SK-N-MC (cell line): ENCODE results near the gene JPH3.

ENCODE experiments used
- DNase-seq: peaks from one replicate; pipeline ENCODE4 v3.0.0-alpha.2; 2011; ENCODE audit warnings: low read depth, low spot score
- H3K27ac ChIP-seq: fragments of 200-600 bp; sonication (generic); 2 replicates; pipeline ENCODE4 v1.5.1; 2016; ENCODE audit warnings: mixed run types
- H3K36me3 ChIP-seq: fragments of 200-600 bp; sonication (generic); 2 replicates; pipeline ENCODE4 v1.6.1; 2017; ENCODE audit warnings: antibody characterized with exemption, low read length, mixed read lengths; ENCODE audit not compliant: insufficient read depth
- H3K4me3 ChIP-seq: fragments of 200-600 bp; sonication (generic); 2 replicates; pipeline ENCODE4 v1.5.1; 2016
- H3K9ac ChIP-seq: fragments of 200-600 bp; sonication (generic); 2 replicates; pipeline ENCODE4 v1.8.0; 2017; ENCODE audit warnings: mixed run types, mixed read lengths; ENCODE audit not compliant: insufficient read length
- H3K9me3 ChIP-seq: fragments of 200-600 bp; sonication (generic); 2 replicates; pipeline ENCODE4 v1.6.1; 2017; ENCODE audit warnings: low read depth, mild to moderate bottlenecking, antibody characterized with exemption, low read length, moderate library complexity, mixed read lengths
- EZH2 ChIP-seq: fragments of 200-600 bp; sonication (generic); IDR thresholded peaks from one replicate; pipeline ENCODE4 v1.6.1; 2017; ENCODE audit warnings: antibody characterized with exemption
- FOXP2 ChIP-seq: optimal IDR thresholded peaks from 2 replicates; pipeline ENCODE3; 2011; ENCODE audit warnings: mild to moderate bottlenecking, moderate library complexity; ENCODE audit not compliant: insufficient read depth; ENCODE audit errors: extremely low read length, control extremely low read depth
- POLR2AphosphoS5 ChIP-seq: IDR thresholded peaks from 2 replicates; pipeline ENCODE4 v1.6.1; 2012; ENCODE audit warnings: mild to moderate bottlenecking, low read depth, low read length, borderline replicate concordance

Gene JPH3

DNA sequence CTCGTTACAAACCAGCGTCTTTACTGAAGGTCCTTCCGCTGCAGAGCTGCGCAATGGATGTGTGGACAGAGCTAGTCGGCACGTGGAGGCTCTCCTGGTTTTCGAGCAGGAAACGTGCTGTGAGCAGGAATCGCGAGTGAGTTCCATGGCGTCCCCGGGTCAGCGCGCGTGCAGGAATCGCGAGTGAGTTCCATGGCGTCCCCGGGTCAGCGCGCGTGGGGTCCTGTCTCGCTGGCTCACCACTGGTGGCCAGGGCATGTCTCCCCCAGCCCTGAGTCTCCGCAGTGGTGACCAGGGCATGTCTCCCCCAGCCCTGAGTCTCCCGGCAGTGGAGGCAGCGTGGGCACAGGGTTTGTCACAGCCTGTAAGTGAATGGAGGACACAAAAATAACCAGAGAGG, 100.8 kb downstream of the JPH3 start:
- Histone ChIP-seq H3K4me3 (no peak overlapping the region), H3K9me3 (no peaks in the 10 kb centered on the region), H3K27ac (no peak overlapping the region), H3K9ac (no peak overlapping the region), H3K36me3 (no peaks in the 10 kb centered on the region)
- no peak for DNase-seq
- no peak for TF ChIP-seq POLR2AphosphoS5
- no peak for TF ChIP-seq FOXP2
- no peak for TF ChIP-seq EZH2

- no peak overlapping the region for H3K9ac ChIP-seq
- no peaks in the 10 kb centered on the region for H3K9me3 ChIP-seq
- no peaks in the 10 kb centered on the region for H3K36me3 ChIP-seq
- no peak overlapping the region for H3K4me3 ChIP-seq
- DNase-seq = no peak
- H3K27ac ChIP-seq = no peak overlapping the region
- TF ChIP-seq EZH2 (no peak), FOXP2 (no peak), POLR2AphosphoS5 (no peak)
Observed at GRCh38 chr16:87703835-87704375, 101.6 kb downstream of the JPH3 start.

- DNase-seq = no peak
- TF ChIP-seq POLR2AphosphoS5 (no peak), FOXP2 (no peak), EZH2 (no peak)
- Histone ChIP-seq H3K36me3 (no peaks in the 10 kb centered on the region), H3K27ac (no peak overlapping the region), H3K4me3 (no peak overlapping the region), H3K9me3 (no peaks in the 10 kb centered on the region), H3K9ac (no peak overlapping the region)
Observed at GRCh38 chr16:87704754-87705353, 102.5 kb downstream of the JPH3 start.

DNA sequence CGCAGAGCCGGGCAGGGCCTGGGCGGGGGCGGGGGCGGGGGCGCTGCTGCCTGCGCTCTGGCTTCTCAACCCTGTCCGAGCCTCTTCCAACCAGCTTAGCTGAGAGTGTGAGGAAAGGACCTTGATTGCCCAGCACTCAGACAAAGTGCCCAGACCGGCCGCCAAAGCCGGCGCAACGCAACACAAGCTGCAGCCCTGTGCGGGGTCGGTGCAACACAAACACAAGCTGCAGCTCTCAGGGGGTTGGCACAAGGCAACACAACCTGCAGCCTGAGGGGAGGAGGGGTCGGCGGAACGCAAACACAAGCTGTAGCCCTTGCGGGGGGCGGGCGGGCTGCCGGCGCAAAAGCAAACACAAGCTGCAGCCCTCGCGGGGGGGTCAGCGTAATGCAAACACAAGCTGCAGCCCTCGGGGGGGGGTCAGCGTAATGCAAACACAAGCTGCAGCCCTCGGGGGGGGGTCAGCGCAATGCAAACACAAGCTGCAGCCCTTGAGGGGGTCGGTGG, 103.5 kb downstream of the JPH3 start:
- no peak for DNase-seq
- no peak for TF ChIP-seq EZH2
- no peak for TF ChIP-seq POLR2AphosphoS5
- TF ChIP-seq FOXP2 = no peak
- Histone ChIP-seq H3K27ac (no peak overlapping the region), H3K9me3 (no peaks in the 10 kb centered on the region), H3K9ac (no peak overlapping the region), H3K36me3 (no peaks in the 10 kb centered on the region), H3K4me3 (no peak overlapping the region)

DNA sequence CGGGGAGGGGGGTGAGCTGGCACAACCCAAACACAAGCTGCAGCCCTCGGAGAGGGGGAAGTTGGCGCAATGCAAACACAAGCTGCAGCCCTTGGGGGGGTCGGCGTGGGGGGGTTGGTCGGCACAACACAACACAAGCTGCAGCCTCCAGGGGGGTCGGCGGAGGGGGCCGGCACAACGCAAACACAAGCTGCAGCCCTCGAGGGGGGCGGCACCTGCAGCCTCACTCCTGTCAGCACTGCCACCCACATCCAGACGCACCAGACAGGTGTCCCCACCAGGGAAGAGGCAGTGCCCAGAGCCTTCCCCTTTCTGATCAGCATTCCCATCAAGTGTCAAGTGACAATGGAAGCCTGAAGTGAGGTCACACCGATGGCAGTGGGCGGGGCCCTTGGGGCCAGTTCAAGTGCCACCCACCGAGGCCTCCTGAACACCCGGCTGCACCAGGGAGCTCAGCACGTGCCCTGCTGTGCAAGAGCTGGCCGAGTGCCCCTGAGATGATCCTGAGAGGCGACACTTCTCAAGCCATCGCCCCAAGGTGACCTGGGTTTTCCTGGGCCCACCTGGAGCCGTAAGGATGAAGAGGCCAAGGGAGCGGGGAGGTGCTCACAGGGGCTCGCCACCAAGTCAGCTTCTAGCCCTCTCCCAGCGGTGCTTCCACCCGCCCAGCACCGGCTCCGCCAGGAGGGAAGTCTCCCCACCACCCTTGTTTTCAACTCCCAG, 104.1 kb downstream of the JPH3 start:
- DNase-seq = no peak
- no peak overlapping the region for H3K27ac ChIP-seq
- H3K9me3 ChIP-seq = no peaks in the 10 kb centered on the region
- TF ChIP-seq EZH2 (no peak), POLR2AphosphoS5 (no peak), FOXP2 (no peak)
- no peaks in the 10 kb centered on the region for H3K36me3 ChIP-seq
- no peak overlapping the region for H3K4me3 ChIP-seq
- H3K9ac ChIP-seq = no peak overlapping the region

DNA sequence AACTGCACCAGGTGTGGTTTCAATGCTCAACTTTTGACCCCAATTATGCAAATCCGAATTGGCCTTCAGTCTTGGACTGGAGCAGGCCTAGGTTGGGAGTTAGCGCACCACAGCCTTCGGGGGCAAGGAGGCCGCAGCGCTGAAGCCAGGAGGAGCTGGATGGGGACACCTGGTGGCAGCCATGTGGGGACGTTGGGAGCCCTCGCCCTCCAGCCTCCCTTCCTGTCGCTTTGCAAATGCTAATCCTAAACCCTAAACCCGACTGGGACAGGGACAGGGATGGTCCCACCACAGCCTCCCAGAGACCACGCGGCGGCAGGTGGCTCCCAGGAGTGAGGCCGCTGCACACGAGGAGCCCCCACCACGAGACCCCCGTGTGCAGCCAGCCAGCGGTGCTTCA, 104.8 kb downstream of the JPH3 start:
- Histone ChIP-seq H3K27ac (no peak overlapping the region), H3K9ac (no peak overlapping the region), H3K9me3 (no peaks in the 10 kb centered on the region), H3K4me3 (no peak overlapping the region), H3K36me3 (no peaks in the 10 kb centered on the region)
- no peak for TF ChIP-seq POLR2AphosphoS5
- no peak for TF ChIP-seq FOXP2
- no peak for TF ChIP-seq EZH2
- DNase-seq = no peak

GRCh38 chr16:87707714-87708580, 105.6 kb downstream of the JPH3 start:
- Histone ChIP-seq H3K4me3 (no peak overlapping the region), H3K9ac (no peak overlapping the region), H3K27ac (no peak overlapping the region), H3K9me3 (no peaks in the 10 kb centered on the region), H3K36me3 (no peaks in the 10 kb centered on the region)
- no peak for DNase-seq
- TF ChIP-seq FOXP2 (no peak), POLR2AphosphoS5 (no peak), EZH2 (no peak)
